Medulla oblongata (tissue), 1 donor: Measurements from ENCODE around the gene MAP1LC3B.
"Not testable (repeated sequence)": the region's sequence is repeated elsewhere in the genome, so short reads cannot be mapped to it uniquely, and the experiment has no call there.

ENCODE experiments used
- DNase-seq: peaks from one replicate; pipeline ENCODE4 v3.0.0-alpha.2; 2015; ENCODE audit errors: extremely low spot score

The MAP1LC3B gene

DNA sequence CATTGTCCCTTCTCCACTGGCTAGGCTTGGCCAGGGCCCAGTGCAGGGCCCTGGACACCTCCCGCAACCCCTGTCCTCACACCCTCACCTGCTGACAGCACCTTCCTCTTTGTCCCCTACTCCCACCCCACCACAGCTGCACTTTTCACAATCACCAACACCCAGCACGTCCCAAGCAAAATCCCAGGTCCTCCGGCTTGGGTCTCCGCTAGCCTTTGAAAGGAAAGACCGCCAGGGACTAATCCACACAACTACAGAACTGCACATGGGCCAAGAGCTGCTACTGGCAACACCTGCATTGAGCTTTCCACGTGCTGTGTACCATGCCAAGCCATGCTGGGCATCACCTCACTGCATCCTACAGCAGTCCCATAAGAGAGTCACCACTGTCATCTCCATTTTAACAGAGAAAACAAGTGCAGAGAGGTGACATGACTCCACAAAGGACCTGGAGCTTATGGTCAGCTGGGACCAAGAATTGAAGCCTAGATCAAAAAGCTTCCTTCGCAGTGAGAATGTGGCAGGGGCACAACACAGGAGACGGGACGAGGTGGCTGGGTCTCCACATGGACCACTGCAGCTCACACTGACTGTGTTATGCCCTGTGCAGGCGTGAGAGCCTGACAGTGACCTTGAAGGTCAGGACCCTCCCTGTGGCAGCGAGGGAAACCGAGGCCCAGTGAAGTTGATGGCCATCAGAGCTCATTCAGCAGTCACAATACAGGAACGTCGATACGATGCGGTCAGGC lies 31.1 kb upstream of the MAP1LC3B start:
- no peak for DNase-seq

DNA sequence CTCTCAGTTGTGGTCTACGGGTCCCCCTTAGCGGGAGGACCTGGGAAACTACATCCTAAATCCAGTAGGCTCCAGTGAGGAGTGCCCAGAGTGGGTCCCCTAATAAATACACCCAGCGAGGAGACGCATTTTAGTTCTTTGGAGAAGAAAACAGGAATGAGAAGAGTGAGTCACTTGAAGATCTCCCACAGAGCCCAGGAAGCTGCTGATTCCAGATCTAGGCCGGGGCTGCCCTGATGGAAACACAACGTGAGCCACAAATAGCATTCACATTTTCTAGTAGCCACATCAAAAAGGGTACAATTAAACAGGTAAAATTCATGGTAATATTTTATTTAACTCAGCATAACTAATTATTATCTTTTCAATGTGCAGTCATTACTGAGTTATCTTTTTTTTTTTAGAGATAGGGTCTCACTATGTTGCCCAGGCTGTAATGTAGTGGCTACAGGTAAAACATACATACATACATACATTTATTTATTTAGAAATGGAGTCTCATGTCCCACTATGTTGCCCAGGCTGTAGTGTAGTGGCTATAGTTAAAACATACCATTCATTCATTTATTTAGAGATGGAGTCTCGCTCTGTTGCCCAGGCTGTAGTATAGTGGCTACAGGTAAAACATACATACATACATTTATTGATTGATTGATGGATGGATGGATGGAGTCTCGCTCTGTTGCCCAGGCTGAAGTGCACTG lies 30.1 kb upstream of the MAP1LC3B start:
- DNase-seq: no peak

DNA sequence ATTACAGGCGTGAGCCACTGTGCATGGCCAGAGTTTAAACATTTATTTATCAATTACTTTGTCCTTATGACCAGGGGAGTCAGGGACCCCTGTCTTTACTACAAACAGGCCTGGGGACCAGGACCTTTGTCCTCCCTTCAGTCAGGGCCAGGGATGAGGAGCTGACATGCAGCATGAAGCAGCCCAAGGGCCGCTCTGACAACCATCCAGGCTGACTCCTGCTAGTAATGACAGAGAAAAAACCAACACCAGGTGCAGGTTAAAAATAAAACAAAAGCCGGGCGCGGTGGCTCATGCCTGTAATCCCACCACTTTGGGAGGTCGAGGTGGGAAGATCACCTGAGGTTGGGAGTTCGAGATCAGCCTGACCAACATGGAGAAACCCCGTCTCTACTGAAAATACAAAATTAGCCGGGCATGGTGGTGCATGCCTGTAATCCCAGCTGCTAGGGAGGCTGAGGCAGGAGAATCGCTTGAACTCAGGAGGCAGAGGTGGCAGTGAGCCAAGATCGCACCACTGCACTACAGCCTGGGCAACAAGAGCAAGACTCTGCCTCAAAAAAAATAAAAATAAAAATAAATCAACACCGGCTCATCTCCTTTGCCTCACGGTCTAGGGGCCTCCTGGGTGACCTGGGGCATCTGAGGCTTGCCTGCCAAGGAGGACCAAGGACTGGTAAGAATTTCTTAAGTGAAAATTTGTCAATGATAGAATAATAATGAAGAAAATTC lies 29.1 kb upstream of the MAP1LC3B start:
- not testable (repeated sequence) for DNase-seq

DNA sequence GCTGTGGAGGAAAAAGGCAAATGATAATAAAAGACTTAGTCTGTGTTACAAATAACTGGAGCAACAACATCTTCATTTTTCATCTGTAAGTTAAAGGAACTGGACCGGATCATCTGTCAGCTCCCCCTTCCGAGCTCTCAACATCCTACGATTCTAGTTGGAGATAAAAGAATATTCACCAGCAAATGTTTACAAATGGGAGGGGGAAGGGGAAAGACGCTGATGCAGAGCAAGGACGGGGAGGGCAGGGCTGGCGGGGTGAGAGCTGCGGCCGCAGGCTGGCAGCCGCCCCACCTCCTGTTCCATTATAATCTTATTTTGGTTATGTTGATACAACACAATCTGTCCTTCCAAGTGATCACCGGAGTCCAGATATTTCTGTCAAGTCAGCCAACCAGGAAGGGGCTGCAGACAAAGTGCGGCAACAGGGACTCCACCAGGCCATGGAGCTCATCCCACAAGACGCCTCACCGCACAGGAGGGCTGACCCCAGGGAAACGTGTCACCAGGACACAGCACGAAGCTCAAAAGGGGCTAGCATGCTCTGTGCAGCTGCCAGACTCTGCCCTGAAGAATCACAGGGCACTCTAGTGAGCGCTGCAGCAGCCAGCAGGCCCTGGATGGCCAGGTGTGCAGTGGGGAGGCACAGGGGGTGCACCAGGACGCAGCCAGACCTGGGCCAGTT lies 28.2 kb upstream of the MAP1LC3B start:
- no peak for DNase-seq

DNA sequence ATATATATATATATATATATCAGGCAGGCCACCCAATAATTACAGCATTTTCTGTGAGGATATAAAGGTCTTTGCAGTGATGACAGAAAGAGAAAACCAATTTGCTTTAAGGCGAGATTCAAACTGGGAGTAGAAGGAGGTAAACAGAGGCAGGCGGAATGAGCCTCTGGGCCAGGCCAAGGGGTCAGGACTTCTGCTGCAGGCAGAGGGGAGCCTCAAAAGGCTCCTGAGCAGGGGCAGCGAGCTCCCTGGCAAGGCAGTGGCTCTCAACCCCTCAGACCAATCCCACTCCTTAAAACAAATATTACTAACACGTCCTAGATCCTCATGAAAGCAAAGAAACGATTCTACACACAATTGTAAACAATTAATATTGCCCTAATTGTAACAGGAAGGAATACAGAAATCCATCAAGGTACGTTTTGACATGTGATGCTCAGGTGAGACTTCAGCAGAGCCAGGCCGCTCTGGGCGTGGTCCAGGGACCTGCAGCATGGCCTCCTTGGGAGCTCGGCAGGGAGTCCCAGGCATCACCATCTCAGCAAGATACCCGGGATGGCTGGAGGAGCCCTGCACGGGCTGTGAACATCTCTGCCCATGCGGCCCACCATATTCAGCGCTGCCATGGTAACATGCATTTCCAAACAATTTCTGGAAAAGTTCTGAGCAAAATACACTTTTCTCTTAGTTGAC lies 27.0 kb upstream of the MAP1LC3B start:
- DNase-seq: no peak

DNA sequence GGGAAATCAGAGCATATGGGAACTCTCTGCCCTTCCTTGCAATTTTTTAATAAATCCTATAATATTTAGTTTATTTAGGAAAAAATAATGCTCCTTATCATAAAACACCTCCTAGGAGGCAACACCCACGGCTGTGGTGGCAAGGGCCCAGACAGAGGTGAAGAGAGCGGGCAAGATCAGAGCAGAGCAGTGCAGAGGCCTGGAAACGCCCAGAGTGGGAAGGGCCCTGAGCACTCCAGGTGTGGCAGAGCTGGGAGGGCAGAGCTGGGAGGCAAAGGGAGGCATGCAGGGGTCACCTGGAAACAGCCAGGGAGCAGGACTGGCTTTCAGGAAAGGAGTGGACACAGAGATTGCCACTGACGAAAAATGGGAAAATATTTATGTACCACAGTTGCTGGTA lies 25.8 kb upstream of the MAP1LC3B start:
- no peak for DNase-seq

DNA sequence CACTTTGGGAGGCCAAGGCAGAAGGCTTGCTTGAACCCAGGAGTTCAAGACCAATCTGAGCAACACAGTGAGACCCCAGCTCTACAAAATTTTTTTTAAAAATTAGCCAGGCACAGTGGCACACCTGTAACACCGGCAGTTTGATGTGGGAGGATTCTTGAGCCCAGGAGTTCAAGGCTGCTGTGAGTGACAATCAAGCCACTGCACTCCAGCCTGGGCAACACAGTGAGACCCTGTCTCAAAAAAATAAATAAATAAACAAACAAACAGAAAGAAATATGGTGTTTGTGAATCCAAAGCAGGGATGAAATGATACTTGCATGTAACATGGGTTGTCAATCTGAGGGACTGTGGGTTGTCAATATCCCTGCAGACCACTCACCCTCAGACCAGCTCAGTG lies 25.2 kb upstream of the MAP1LC3B start:
- DNase-seq: no peak

DNA sequence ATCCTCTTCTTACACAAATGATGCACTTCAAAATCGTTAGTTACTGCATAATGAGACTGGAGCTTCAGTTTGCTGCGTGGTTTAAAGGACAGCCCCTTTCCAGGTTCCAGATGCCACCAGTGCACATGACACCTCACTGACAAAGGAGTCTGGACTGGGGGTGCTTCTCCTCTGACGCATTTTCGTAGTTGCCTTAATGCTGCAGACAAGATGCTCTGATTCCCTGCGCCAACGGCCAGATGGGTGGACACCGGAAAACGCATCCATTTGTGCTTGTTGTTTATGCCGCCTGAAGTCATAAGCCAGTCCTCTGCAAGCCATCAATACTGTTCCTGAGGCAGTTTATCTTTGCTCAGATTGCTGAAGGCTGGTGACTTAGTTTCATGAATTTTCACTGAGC lies 24.6 kb upstream of the MAP1LC3B start:
- no peak for DNase-seq

DNA sequence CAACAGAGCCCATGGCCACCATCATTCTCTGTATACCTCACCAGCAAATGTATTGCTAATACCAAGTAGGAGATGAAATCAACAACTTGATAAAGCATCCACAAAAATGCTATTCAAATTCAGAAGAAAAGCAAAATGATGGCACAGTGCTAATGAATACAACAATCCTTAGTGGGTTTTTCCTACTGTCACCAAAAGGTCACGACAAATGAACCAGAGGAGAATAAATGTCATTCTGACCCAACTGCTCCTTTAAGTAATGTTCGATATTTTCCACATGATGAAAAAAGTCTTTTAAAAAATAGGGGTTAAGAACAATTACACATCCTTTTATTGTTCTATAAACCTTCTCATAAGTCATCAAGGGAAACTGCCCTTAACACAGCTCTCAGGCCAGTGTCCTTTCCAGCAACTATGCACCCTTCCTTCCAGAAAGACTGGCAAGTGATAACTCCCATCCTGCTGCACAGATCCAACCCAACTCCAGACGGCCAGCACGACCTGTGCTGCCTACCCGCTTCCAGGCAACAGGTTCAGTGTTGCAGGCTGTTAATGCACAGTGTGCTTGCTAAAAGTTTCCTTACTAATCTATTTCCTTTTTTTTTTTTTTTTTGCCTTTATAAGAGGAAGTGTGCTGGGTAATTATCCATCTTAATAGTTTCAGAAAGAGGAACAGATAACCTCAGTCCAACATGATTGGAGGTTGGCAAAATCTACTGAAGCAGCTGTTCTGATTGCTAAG lies 23.9 kb upstream of the MAP1LC3B start:
- no peak for DNase-seq

DNA sequence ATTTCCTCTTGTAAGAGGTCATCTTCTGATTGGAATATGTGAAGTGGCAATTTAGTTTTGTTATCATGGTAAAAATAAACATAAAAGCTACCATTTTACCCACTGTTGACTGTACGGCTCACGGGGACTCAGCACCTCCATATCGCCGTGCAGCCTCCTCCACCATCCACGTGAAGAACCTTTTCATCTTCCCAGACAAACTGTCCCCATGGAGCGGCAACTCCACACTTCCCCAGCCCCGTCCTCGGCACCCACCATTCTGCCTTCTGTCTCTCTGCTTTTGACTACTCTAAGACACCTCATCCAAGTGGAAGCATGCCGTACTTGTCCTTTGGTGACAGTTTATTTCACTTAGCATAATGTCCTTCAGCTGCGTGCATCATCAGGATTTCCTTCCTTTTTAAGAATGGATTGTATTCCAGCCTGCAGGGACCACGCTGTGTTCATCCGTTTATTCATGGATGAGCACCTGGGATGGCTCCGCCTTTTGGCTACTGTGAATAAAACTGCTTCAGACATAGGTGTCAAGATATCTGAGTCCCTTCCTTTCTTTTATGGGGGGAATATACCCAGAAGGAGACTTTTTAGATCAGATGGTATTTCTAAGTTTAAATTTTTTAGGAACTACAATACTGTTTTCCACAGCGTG lies 22.9 kb upstream of the MAP1LC3B start:
- DNase-seq: no peak

DNA sequence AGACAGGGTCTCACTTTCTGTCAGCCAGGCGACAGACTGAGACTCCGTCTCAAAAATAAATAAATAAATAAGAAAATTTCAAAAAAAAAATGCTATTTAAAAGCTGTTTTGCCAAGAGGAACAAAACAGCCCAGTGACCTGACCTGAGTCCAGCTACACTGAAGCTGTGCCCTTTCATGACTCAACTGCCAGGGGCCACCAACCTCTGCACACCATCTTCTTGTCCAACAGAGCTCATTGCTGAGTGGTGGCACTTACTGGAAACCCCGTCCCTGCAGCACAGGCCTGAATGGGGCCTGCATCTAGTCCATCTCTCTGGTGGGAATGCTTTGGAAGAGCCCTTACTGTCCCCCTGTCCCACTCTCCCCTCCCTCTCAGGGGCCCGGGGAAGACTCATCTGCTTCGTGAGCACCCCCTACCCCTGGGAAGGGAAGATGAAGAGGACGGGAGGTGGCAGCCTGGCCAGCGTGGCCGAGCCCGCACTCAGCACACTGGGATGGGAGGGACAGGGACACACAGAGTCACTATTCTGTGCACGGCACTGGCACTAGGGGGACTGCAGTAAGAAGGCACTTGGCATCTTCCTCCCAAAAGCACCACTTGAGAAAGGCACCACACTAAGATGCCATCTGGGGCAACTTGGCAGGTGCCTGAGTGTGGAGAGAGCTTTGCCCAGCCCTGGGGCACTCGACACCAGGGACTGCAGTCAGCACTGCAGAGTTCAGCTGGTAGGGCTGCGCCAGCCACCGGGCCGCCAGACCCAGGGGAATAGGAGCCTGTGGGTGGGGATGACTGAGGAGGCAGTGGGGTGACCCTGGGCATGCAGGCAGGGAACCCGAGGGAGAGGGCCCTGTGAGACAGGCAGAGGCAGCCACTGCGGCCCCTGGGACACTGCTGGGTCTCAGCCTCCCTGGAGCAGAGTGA lies 22.1 kb upstream of the MAP1LC3B start:
- DNase-seq: peak; percentile 44

DNA sequence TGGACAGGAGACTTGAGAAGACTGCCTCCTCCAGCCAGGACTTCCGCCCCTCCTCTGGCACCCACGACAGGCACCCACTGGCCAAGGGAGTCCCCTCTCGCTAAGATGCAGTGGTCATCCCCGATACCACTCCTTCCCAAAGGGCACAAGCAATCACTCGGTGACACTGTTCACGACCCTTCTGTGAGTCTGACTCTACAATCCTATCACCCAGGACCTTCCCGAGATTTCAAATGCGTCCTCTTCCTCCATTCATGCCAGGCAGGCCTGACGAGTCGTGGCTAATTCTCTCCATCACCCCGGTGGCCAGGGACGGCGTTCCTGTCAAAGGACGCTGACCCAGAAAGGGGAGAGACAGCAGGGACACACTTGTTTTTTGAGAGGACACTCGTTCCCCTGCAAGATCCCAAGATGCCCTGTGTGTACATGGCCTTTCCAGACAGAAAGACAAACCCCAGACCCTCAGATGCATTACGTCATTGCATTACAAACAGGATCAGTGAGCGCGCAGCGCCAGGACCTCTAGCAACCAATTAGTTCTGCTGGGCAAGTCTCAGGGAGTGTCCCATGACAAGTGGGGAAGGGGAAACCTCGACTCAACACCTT lies 20.8 kb upstream of the MAP1LC3B start:
- DNase-seq: peak; percentile 43

DNA sequence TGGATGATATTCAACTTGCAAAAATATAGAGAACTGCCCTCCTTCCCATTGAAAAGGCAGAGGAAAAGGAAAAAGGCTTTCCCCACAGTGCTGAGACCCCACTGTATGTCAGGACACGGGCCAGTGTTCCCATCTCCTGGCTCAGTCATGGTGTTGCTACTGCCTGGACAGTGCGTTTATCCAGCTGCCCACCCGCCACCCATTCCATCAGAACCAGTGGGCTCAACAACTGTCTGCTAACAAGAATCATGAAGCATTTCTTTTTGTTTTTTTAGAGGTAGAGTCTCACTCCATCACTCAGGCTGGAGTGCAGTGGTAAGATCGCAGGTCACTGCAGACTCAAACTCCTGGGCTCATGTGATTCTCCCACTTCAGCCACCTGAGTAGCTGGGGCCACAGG lies 19.8 kb upstream of the MAP1LC3B start:
- DNase-seq: no peak

DNA sequence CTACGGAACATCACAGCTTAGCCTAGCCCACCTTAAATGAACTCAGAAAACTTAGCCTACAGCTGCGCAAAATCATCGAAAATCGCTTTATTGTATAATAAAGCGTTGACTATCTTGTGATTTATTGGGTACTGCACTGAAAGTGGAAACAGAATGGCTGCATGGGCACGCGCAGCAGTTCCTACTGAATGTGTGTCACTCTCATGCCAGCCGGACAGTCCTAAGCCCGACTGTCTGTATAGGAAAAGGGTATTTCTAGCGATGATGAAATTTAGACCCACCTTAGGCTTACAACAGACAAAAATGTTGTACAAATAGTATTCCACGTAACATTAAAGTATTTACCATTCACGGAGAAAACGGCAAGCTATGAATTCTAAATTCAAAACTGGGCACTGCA lies 17.8 kb upstream of the MAP1LC3B start:
- no peak for DNase-seq

DNA sequence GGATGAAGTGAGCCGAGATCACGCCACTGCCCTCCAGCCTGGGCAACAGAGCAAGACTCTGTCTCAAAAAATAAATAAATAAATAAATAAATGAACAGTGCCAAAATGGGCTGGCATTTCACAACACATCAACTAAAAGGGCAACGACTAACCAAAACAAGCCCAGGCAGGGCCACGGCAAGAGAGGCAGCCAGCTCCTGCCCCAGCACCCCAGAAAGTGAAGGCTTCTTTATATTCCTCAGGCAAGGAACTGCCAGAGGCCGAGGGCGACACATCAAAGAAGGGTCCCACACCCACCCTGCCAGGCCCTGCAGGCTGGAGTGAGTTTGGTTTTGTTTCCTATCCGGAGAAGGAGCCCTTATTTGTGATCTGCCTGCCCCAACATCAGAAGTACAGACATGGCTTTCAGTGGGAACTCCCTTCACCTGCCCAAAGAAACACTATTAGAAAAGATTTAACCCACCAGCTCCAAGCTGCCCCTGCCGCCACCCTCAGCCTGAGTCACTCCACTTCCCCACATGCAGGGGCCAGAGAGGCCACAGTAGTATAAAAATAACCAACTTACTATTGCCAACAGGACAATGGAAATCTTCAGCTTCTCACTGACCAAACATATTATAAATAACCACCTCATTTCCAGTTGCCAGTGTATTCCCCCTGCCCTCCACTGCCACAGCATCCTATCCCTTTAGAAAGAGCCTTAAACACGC lies 16.6 kb upstream of the MAP1LC3B start:
- no peak for DNase-seq

DNA sequence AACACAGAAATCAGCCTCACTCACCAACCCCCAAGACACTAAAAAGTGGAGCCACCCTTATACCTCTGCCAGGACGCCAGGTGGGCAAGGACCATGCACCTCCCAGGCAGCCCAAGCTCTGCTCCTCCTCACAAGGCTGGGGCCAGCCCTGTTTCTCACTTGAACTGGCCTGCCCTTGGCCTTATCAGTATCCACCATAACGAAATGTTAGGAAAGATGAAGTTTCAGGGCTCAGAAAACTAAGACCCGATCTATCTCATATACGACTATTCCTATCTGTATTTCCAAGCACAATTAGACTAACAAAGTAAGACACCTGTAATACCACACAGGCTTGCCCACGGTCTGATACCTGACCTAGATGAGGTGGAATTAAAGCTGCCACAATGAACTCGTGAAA lies 15.5 kb upstream of the MAP1LC3B start:
- DNase-seq: no peak

DNA sequence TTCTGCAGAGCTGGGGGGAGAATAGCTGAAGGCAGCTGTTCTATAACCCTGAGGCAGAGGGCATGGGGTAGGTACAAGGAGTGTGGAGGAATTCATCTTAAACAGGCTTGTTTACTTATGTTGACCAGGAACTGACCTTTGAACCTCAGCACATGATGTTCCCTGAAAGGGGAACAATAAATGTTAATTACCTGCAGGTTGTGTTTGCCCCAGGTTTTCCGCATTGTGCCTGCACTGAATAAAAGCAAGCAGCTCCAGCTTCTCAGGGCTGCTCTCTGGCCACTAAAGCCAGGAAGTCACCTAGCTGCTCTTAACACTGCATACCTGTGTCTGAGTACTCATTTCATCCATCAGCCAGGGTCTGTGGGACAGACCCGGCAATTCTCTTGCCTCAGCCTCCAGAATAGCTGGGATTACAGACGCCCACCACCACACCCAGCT lies 12.8 kb upstream of the MAP1LC3B start:
- DNase-seq: not testable (repeated sequence)

DNA sequence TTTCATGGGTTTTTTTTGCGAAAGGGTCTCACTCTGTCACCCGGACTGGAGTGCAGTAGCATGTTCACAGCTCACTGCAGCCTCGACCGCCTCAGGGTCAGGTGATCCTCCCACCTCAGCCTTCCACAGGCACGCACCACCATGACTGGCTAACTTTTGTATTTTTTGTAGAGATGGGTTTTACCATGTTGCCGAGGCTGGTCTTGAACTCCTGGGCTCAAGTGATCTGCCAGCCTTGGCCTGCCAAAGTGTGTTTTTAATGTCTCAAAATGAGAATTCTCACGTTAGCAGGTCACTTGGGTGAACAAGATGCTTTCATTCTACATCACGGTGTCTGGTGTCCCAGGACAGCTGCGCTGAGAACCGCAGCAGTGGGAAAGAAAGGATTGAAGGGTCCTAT lies 11.7 kb upstream of the MAP1LC3B start:
- no peak for DNase-seq
